ENCODE results near the gene SERPINB7. TPM values are rescaled to one million over a fixed set of nuclear protein-coding genes. Genes with fewer than 3 reads are reported as not detected.
A peak's percentile ranks its signal among the peaks of the same experiment; 100 is the strongest.

The SERPINB7 gene
- polyA plus RNA-seq, 2 of the 4 experiments (the other 2 are of a cell fraction) = 0.84 to 2.9 TPM

DNA sequence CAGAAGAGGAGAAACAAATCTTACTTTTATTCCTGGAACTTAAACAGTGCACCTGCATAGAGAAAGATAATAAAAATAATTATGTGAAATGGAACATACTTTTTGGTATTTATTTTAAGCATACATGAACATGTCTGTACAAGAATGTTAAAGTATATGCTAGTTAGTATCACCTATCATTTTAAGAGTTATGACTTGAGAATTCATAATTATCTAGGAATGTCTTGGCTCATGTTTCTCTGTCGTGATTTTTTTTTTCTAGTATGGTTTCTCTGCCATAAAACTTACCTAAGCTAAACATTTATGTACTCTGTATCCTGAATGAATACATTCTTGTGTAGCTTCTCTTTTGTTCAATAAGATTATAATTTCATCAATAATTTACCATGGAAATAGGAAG, 4.2 kb downstream of the SERPINB7 start:
- H3K4me1 ChIP-seq = no peaks in the 10 kb centered on the region
- no peaks in the 10 kb centered on the region for H3K9me3 ChIP-seq
- CTCF ChIA-PET = no interaction called here
- no peak overlapping the region for H3K27ac ChIP-seq
- no peak overlapping the region for H3K4me3 ChIP-seq
- TF ChIP-seq, protein P1, sequence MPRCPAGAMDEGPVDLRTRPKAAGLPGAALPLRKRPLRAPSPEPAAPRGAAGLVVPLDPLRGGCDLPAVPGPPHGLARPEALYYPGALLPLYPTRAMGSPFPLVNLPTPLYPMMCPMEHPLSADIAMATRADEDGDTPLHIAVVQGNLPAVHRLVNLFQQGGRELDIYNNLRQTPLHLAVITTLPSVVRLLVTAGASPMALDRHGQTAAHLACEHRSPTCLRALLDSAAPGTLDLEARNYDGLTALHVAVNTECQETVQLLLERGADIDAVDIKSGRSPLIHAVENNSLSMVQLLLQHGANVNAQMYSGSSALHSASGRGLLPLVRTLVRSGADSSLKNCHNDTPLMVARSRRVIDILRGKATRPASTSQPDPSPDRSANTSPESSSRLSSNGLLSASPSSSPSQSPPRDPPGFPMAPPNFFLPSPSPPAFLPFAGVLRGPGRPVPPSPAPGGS (IDR thresholded peaks at IDR 0.05) = no peak
- no peak for TF ChIP-seq TP53 (CRISPR knock-in tag; IDR thresholded peaks at IDR 0.05)
- TF ChIP-seq CHD4 (IDR thresholded peaks at IDR 0.05; ENCODE audit: borderline replicate concordance) = no peak
- TF ChIP-seq GATA3 (IDR thresholded peaks at IDR 0.05; ENCODE audit: borderline replicate concordance) = no peak
- no peak for TF ChIP-seq NFE2L2 (conservative IDR thresholded peaks at IDR 0.05; ENCODE audit: low read length)
- TF ChIP-seq FOSB (CRISPR knock-in tag; IDR thresholded peaks at IDR 0.05) = no peak
- TF ChIP-seq, protein P2, sequence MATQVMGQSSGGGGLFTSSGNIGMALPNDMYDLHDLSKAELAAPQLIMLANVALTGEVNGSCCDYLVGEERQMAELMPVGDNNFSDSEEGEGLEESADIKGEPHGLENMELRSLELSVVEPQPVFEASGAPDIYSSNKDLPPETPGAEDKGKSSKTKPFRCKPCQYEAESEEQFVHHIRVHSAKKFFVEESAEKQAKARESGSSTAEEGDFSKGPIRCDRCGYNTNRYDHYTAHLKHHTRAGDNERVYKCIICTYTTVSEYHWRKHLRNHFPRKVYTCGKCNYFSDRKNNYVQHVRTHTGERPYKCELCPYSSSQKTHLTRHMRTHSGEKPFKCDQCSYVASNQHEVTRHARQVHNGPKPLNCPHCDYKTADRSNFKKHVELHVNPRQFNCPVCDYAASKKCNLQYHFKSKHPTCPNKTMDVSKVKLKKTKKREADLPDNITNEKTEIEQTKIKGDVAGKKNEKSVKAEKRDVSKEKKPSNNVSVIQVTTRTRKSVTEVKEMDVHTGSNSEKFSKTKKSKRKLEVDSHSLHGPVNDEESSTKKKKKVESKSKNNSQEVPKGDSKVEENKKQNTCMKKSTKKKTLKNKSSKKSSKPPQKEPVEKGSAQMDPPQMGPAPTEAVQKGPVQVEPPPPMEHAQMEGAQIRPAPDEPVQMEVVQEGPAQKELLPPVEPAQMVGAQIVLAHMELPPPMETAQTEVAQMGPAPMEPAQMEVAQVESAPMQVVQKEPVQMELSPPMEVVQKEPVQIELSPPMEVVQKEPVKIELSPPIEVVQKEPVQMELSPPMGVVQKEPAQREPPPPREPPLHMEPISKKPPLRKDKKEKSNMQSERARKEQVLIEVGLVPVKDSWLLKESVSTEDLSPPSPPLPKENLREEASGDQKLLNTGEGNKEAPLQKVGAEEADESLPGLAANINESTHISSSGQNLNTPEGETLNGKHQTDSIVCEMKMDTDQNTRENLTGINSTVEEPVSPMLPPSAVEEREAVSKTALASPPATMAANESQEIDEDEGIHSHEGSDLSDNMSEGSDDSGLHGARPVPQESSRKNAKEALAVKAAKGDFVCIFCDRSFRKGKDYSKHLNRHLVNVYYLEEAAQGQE (IDR thresholded peaks at IDR 0.05) = no peak
- no peak for TF ChIP-seq ZNF302 (CRISPR knock-in tag; IDR thresholded peaks at IDR 0.05)
- TF ChIP-seq, protein P3, sequence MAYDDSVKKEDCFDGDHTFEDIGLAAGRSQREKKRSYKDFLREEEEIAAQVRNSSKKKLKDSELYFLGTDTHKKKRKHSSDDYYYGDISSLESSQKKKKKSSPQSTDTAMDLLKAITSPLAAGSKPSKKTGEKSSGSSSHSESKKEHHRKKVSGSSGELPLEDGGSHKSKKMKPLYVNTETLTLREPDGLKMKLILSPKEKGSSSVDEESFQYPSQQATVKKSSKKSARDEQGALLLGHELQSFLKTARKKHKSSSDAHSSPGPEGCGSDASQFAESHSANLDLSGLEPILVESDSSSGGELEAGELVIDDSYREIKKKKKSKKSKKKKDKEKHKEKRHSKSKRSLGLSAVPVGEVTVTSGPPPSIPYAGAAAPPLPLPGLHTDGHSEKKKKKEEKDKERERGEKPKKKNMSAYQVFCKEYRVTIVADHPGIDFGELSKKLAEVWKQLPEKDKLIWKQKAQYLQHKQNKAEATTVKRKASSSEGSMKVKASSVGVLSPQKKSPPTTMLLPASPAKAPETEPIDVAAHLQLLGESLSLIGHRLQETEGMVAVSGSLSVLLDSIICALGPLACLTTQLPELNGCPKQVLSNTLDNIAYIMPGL (CRISPR knock-in tag; IDR thresholded peaks at IDR 0.05; ENCODE audit: borderline replicate concordance) = no peak
- TF ChIP-seq CEBPB (IDR thresholded peaks at IDR 0.05) = no peak
- TF ChIP-seq ESRRA (IDR thresholded peaks at IDR 0.05; ENCODE audit: borderline replicate concordance, low read length) = no peak
- no peak for TF ChIP-seq MAZ (IDR thresholded peaks at IDR 0.05; ENCODE audit: borderline replicate concordance, low read depth, low read length)
- POLR2A ChIA-PET = no interaction called here
- FAIRE-seq (no peak), ATAC-seq (no peak), DNase-seq (ENCODE audit: low read depth in 1 of 2, low spot score in 1 of 2) (no peak)
- H3K4me2 ChIP-seq = no peak overlapping the region
- 27% methylated on average over 1 of the region's 1 CpG for WGBS (ENCODE audit: missing lambda C conversion rate)

DNA sequence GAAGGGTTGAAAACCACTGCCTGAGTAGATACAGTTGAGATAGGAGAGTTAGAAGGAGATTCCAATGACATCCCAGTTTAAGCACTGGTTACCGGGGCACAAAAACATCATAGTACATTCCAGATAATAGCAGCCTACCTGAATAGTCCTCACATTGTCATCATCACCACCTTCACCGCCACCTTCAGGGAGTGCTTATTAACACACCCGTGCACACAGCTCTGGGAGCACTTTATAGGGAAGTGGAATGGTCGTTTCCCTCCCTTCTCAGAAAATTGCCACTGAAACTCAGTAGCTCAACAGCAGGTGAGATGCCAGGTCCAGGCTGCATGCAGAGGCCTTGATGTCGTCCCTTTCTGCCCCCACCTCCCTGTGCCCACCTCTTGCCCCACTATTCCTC, 8.2 kb downstream of the SERPINB7 start:
- FAIRE-seq = no peak
- no peak overlapping the region for H3K4me2 ChIP-seq

More for the DNA sequence above, 8.2 kb downstream of the SERPINB7 start:
- TF ChIP-seq RFX5 (IDR thresholded peaks at IDR 0.05) (no peak), TP53 (CRISPR knock-in tag; IDR thresholded peaks at IDR 0.05) (no peak), GATA3 (IDR thresholded peaks at IDR 0.05; ENCODE audit: borderline replicate concordance) (no peak), ZNF302 (CRISPR knock-in tag; IDR thresholded peaks at IDR 0.05) (no peak), EHMT2 (IDR thresholded peaks at IDR 0.05; ENCODE audit: low read depth) (no peak), FOSB (CRISPR knock-in tag; IDR thresholded peaks at IDR 0.05) (no peak), RNF2 (IDR thresholded peaks at IDR 0.05; ENCODE audit: borderline replicate concordance, low read depth) (no peak)
- TF ChIP-seq, protein P4, sequence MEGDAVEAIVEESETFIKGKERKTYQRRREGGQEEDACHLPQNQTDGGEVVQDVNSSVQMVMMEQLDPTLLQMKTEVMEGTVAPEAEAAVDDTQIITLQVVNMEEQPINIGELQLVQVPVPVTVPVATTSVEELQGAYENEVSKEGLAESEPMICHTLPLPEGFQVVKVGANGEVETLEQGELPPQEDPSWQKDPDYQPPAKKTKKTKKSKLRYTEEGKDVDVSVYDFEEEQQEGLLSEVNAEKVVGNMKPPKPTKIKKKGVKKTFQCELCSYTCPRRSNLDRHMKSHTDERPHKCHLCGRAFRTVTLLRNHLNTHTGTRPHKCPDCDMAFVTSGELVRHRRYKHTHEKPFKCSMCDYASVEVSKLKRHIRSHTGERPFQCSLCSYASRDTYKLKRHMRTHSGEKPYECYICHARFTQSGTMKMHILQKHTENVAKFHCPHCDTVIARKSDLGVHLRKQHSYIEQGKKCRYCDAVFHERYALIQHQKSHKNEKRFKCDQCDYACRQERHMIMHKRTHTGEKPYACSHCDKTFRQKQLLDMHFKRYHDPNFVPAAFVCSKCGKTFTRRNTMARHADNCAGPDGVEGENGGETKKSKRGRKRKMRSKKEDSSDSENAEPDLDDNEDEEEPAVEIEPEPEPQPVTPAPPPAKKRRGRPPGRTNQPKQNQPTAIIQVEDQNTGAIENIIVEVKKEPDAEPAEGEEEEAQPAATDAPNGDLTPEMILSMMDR (IDR thresholded peaks at IDR 0.05) = no peak
- TF ChIP-seq, protein P5, sequence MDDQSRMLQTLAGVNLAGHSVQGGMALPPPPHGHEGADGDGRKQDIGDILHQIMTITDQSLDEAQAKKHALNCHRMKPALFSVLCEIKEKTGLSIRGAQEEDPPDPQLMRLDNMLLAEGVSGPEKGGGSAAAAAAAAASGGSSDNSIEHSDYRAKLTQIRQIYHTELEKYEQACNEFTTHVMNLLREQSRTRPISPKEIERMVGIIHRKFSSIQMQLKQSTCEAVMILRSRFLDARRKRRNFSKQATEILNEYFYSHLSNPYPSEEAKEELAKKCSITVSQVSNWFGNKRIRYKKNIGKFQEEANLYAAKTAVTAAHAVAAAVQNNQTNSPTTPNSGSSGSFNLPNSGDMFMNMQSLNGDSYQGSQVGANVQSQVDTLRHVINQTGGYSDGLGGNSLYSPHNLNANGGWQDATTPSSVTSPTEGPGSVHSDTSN (IDR thresholded peaks at IDR 0.05) = no peak
- Histone ChIP-seq H3K9me3 (no peaks in the 10 kb centered on the region), H3K4me1 (no peaks in the 10 kb centered on the region), H3K27ac (no peak overlapping the region), H3K4me3 (no peak overlapping the region)
- peak in 1 of 2 experiments; percentile 12 for DNase-seq (ENCODE audit: low read depth in 1 of 2, low spot score in 1 of 2)
- POLR2A ChIA-PET = no interaction called here
- CTCF ChIA-PET = interaction anchor here (1.2 kb wide), 1 partner anchor 265 kb away, joined by 3 read pairs; no protein-coding TSS in a partner anchor
- peak in 1 of 2 experiments; percentile 51; a peak in 2 of 6 replicates for ATAC-seq
- 36% methylated on average over 3 of the region's 5 CpGs for WGBS (ENCODE audit: missing lambda C conversion rate)

Measured in A549 (cell line).